ENCODE data around the gene TRAPPC14. TPM values are rescaled to one million over a fixed set of nuclear protein-coding genes. Genes with fewer than 3 reads are reported as not detected.

The TRAPPC14 gene
- total RNA-seq, 1 donor from 2014 or later: 10.4 TPM

DNA sequence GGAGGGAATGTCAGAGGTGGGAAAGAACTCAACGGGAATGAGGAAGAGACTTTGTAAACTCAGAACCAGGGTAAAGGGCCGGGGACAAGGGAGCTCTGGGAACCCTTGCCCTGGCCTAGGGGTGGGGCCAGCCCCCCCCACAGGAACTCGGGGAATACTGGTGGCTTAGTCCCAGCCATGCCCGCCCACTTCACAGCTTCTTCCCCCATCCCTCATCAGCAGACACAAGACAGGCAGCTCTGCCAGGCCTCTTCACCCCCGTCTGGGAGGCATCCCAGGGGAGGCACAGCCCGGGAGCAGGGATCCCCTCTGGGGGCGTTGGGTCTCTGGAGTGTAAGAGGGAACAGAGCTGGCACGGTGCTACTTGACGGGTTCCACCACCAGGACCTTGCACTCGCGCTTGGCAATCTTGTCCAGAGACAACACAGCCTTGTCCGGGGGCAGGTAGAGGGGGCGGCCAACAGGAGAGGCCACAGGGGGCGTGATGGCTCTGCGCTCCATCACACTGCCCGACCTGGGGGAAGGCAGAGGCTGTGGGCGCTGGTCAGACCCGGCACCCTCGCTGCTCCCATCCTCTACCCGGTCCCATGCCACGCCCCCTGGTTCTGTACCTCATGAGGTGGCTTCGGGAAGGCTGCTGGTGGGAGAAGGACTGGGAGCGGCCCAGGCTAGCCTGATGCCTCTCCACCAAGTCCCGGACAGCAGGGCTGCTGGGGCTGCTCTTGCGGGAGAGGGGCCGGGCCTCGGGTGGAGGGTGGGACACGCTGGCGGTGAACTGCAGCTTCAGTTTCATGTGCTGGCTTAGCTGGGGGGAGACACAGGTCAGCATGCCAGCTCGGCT lies 3.7 kb downstream of the TRAPPC14 start:
- peaks cover 1% of the 10 kb centered on the region for H3K36me3 ChIP-seq (ENCODE audit: control insufficient read depth, insufficient read depth, low read length)
- H3K27me3 ChIP-seq (ENCODE audit: control insufficient read depth, insufficient read depth, low read length): no peaks in the 10 kb centered on the region
- no peak overlapping the region for H3K4me3 ChIP-seq (ENCODE audit: low read depth, low read length)
- DNase-seq (ENCODE audit: low read depth): no peak
- TF ChIP-seq, protein P1, sequence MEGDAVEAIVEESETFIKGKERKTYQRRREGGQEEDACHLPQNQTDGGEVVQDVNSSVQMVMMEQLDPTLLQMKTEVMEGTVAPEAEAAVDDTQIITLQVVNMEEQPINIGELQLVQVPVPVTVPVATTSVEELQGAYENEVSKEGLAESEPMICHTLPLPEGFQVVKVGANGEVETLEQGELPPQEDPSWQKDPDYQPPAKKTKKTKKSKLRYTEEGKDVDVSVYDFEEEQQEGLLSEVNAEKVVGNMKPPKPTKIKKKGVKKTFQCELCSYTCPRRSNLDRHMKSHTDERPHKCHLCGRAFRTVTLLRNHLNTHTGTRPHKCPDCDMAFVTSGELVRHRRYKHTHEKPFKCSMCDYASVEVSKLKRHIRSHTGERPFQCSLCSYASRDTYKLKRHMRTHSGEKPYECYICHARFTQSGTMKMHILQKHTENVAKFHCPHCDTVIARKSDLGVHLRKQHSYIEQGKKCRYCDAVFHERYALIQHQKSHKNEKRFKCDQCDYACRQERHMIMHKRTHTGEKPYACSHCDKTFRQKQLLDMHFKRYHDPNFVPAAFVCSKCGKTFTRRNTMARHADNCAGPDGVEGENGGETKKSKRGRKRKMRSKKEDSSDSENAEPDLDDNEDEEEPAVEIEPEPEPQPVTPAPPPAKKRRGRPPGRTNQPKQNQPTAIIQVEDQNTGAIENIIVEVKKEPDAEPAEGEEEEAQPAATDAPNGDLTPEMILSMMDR (IDR thresholded peaks at IDR 0.05; ENCODE audit: insufficient read depth, low read length, poor library complexity, severe bottlenecking): no peak

DNA sequence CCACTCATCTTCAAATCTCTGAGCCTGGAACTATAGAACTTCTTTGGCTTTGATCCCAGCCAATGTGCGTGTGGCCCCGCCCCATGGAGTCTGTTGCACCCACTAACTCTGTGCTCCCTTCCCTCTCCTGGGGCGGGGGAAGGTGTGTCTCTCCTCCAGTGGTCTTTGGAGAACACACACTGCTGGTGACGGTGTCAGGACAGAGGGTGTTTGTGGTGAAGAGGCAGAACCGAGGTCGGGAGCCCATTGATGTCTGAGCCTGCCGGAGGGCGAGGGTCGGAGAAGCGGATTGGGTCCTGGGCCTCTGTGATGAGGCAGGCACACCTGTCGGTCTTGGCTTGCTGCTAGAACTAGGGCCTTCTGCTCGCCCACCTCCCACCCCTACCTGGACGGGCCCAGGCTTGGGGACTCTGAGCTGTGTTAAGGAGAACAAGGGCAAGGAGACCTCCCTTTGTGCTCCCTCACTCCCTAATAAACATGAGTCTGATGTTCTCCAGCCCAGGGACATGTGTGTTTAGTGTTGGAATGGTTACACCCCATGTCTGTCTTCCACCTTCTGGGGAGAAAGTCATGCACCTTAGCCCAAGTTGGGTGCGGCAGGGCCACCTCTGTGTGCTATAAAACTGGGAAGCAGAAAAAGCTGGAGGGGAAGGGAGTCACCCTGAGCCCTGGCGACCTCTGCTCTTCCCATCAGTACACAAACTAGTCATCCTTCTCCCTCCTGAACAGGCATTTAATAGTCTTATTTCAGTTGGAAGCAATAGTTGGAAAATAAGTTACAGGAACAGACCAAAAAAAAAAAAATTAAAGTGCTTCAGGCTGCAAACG lies 4.6 kb downstream of the TRAPPC14 start:
- TF ChIP-seq, protein P1 (IDR thresholded peaks at IDR 0.05; ENCODE audit: insufficient read depth, low read length, poor library complexity, severe bottlenecking): no peak
- H3K36me3 ChIP-seq (ENCODE audit: control insufficient read depth, insufficient read depth, low read length): peaks cover 1% of the 10 kb centered on the region
- H3K4me3 ChIP-seq (ENCODE audit: low read depth, low read length): no peak overlapping the region
- H3K27me3 ChIP-seq (ENCODE audit: control insufficient read depth, insufficient read depth, low read length): no peaks in the 10 kb centered on the region
- DNase-seq (ENCODE audit: low read depth): no peak

DNA sequence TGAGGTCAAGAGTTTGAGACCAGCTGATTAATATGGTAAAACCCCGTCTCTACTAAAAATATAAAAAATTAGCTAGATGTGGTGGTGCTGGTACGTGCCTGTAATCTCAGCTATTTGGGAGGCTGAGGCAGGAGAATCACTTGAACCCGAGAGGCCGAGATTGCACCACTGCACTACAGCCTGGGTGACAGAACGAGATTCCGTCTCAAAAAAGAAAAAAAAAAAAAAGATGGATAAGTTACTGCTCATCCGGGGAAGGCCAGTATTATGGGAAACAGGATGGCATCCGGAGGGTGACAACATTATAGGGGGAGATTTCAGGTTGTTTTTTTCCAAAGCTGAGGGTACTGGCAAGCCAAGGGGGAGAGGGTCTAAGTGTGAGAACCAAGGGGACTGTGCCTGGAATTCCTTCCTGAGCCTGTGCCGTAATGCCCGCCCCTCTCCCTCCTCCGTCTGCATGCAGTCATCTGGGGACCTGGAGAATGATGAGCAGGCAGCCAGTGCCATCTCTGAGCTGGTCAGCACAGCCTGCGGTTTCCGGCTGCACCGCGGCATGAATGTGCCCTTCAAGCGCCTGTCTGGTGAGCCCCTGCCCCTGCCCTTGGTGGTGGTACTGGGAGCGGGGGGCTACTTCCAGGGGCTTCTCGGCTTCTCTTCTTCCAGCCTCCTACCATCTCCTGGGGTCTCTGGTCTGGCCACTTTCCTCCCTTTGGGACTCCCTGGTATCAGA lies 5.4 kb downstream of the TRAPPC14 start:
- H3K27me3 ChIP-seq (ENCODE audit: control insufficient read depth, insufficient read depth, low read length): no peaks in the 10 kb centered on the region
- no peak for DNase-seq (ENCODE audit: low read depth)
- peaks cover 1% of the 10 kb centered on the region for H3K36me3 ChIP-seq (ENCODE audit: control insufficient read depth, insufficient read depth, low read length)
- TF ChIP-seq, protein P1 (IDR thresholded peaks at IDR 0.05; ENCODE audit: insufficient read depth, low read length, poor library complexity, severe bottlenecking): no peak
- no peak overlapping the region for H3K4me3 ChIP-seq (ENCODE audit: low read depth, low read length)

DNA sequence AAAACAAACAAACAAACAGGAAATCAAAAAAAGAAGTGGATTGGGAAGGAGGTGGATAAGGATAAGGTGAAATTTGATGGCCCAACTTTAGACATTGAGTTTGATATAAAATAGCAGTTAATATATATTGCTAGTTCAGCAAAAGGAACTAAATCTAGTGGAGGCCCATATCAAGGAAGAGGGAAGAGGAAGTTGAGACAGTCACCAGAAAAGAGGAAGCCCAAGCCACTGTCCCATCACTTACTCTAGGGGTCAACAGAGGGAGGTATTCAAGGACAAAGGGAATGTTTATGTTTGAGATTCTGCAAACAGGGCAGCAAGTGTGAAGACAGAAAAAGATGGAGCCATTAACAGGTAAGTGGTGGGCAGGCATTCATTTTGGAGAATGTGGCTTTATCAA lies 6.1 kb downstream of the TRAPPC14 start:
- Histone ChIP-seq H3K4me3 (ENCODE audit: low read depth, low read length) (no peak overlapping the region), H3K36me3 (ENCODE audit: control insufficient read depth, insufficient read depth, low read length) (peaks cover under 1% of the 10 kb centered on the region)
- TF ChIP-seq, protein P1 (IDR thresholded peaks at IDR 0.05; ENCODE audit: insufficient read depth, low read length, poor library complexity, severe bottlenecking): no peak

DNA sequence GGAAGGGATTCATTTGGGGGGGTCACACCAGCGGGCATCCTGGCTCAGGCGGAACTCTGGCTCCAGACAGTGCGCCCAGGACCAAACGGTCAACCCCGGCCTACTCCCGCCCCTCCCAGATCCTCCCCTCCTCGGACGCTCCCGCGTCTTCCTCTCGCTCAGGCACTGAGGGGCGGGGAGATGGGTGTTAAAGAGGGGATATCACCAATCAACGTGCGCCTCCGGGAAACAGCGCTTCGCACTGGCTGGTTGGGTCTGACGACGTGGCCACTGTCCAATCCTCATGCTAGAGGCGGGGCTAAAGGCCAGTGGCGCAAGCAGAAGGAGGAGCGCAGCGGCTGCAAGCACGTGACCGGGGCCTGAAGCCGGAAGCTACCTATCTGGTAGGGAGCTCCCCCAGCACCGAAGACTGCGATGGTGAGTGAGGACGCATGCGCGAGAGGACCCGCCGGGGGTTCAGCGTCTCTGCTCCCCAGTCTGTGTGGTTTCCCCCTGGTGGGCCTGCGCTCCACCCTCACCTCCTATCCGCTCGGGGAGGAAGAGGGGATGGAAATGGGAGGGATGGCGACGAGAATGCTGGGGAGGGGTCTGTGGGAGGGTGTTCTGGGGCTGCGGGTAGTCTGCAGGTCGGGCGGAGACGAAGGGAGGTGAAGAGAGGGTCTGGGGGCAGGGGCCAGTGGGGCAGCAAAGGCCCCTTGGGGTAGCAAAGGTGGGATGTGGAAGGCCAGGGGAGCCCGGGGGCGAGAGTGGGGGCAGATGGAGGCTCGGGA lies 9.8 kb downstream of the TRAPPC14 start, which contains the start of gene LAMTOR4:
LAMTOR4 (plus strand) TSS at position 360 of the 770 bp plus-strand sequence; CDS start at position 415, 55 bp downstream.
- Histone ChIP-seq H3K4me3 (ENCODE audit: low read depth, low read length) (peak within 1 kb of the TSS; percentile 76), H3K27me3 (ENCODE audit: control insufficient read depth, insufficient read depth, low read length) (no peaks in the 10 kb centered on the region), H3K36me3 (ENCODE audit: control insufficient read depth, insufficient read depth, low read length) (no peaks in the 10 kb centered on the region)
- peak; percentile 97 for DNase-seq (ENCODE audit: low read depth)
- TF ChIP-seq, protein P1 (IDR thresholded peaks at IDR 0.05; ENCODE audit: insufficient read depth, low read length, poor library complexity, severe bottlenecking): no peak

More for the DNA sequence above, 6.1 kb downstream of the TRAPPC14 start:
- H3K27me3 ChIP-seq (ENCODE audit: control insufficient read depth, insufficient read depth, low read length): no peaks in the 10 kb centered on the region
- no peak for DNase-seq (ENCODE audit: low read depth)
